Astrocyte of the spinal cord (primary cell): ENCODE data around the gene LRCOL1.

Experiments
- DNase-seq: peaks from one replicate; pipeline ENCODE4 v3.0.0; 2011; ENCODE audit warnings: low read depth, low spot score
- H3K4me3 ChIP-seq: 2 replicates; pipeline ENCODE4 v1.5.1; 2011; ENCODE audit warnings: low read depth, mild to moderate bottlenecking, low read length, moderate library complexity
- CTCF ChIP-seq: IDR thresholded peaks from 2 replicates; pipeline ENCODE4 v1.5.1; 2012; ENCODE audit warnings: low read depth, mild to moderate bottlenecking, low read length, inconsistent platforms
- in situ Hi-C: cut with HindIII; loops from 2 replicates; pipeline ENCODE4 v1.10.0; 2017; ENCODE audit warnings: low sequenced_read_pairs

The LRCOL1 gene

GRCh38 chr12:132582582-132583410 is 27.6 kb downstream of the LRCOL1 start:
- in situ Hi-C loops = no loop called here
- TF ChIP-seq CTCF = no peak
- DNase-seq = no peak
- H3K4me3 ChIP-seq = no peak overlapping the region

GRCh38 chr12:132582058-132582420 is 28.3 kb downstream of the LRCOL1 start:
- in situ Hi-C loops = no loop called here
- H3K4me3 ChIP-seq = no peak overlapping the region
- TF ChIP-seq CTCF = no peak
- DNase-seq = no peak

GRCh38 chr12:132581348-132582057 is 28.9 kb downstream of the LRCOL1 start:
- no peak for DNase-seq
- H3K4me3 ChIP-seq = no peak overlapping the region
- in situ Hi-C loops = no loop called here
- TF ChIP-seq CTCF = no peak

- in situ Hi-C loops = no loop called here
Measured at GRCh38 chr12:132580701-132581292, 29.6 kb downstream of the LRCOL1 start.

GRCh38 chr12:132579744-132580143 is 30.6 kb downstream of the LRCOL1 start:
- no peak overlapping the region for H3K4me3 ChIP-seq
- TF ChIP-seq CTCF = no peak
- DNase-seq = no peak
- in situ Hi-C loops = no loop called here

More at GRCh38 chr12:132580701-132581292, 29.6 kb downstream of the LRCOL1 start:
- no peak for DNase-seq
- no peak overlapping the region for H3K4me3 ChIP-seq
- TF ChIP-seq CTCF = no peak

GRCh38 chr12:132578826-132579225 is 31.6 kb downstream of the LRCOL1 start:
- in situ Hi-C loops = no loop called here
- TF ChIP-seq CTCF = no peak
- no peak overlapping the region for H3K4me3 ChIP-seq
- no peak for DNase-seq
